ENCODE results near the gene AGBL4.

Gene AGBL4

DNA sequence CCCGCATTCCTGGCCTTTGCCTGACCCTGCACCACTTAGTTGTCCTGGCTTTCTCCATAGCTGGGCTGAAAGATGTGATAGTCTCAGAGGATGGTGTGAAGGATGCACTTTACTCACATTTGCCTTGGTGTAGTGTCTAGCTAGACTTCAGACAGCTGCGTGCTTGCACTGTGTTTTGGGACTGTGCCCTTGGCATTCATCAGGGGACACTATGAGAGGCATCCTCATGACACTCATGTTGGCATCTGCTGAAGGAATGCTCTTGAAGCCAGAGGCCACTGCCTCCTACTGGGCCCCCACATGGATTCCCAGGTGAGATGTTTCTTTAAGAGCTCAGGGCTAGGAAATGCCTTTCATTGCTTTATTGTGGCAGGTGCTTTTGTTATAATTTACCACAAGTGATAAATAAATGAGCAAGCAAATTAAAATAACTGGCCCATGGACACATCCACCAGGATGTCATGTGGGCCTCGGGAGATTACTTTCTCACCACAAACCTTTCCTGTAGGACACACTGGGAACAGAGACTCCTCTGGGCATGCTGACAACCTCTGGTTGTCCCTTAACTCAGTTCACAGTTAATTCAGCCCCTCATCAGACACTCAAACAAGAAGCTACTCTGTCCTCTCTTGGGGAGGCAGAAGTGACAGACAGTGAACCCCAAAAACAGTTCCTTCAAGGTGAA, 1452.3 kb downstream of the AGBL4 start:
- Histone ChIP-seq H3K9me3 (ENCODE audit: control insufficient read depth in 1 of 2, low read length in 2 of 2) (no peaks in the 10 kb centered on the region), H3K4me3 (ENCODE audit: low read depth in 1 of 2, low read length in 2 of 2) (no peak overlapping the region), H3K36me3 (ENCODE audit: control insufficient read depth in 1 of 2, insufficient read depth in 2 of 2, low read length in 2 of 2) (no peaks in the 10 kb centered on the region), H3K27ac (ENCODE audit: low read depth, low read length) (no peak overlapping the region), H3K27me3 (ENCODE audit: control insufficient read depth in 1 of 2, insufficient read depth in 2 of 2, low read length in 2 of 2) (no peaks in the 10 kb centered on the region), H3K9ac (ENCODE audit: low read depth in 1 of 2, low read length in 2 of 2) (no peak overlapping the region), H3K4me1 (ENCODE audit: control insufficient read depth in 1 of 2, insufficient read depth in 2 of 2, low read length in 2 of 2) (no peaks in the 10 kb centered on the region)

DNA sequence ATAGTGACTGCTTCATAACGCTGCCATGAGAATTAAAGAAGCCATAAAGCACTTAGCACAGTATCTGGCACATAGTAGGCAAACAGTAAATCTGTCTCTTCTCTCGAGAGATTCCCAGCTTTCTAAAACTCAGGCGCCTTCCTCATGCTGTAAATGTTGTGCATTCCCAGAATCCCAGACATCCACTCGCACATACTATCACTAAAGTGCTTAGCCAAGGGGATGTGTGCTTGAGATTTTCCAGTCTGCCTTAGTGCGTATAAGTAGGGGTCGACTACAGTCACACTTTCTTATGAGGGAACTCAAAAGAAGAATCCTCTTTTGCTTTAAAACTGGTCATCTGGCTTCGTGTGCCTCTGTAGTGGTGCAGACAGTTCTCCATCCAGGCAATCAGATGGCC, 1453.2 kb downstream of the AGBL4 start:
- H3K9me3 ChIP-seq (ENCODE audit: control insufficient read depth in 1 of 2, low read length in 2 of 2) = no peaks in the 10 kb centered on the region
- no peak overlapping the region for H3K4me3 ChIP-seq (ENCODE audit: low read depth in 1 of 2, low read length in 2 of 2)
- no peaks in the 10 kb centered on the region for H3K27me3 ChIP-seq (ENCODE audit: control insufficient read depth in 1 of 2, insufficient read depth in 2 of 2, low read length in 2 of 2)
- no peaks in the 10 kb centered on the region for H3K36me3 ChIP-seq (ENCODE audit: control insufficient read depth in 1 of 2, insufficient read depth in 2 of 2, low read length in 2 of 2)
- no peak overlapping the region for H3K9ac ChIP-seq (ENCODE audit: low read depth in 1 of 2, low read length in 2 of 2)
- no peaks in the 10 kb centered on the region for H3K4me1 ChIP-seq (ENCODE audit: control insufficient read depth in 1 of 2, insufficient read depth in 2 of 2, low read length in 2 of 2)
- H3K27ac ChIP-seq (ENCODE audit: low read depth, low read length) = no peak overlapping the region

DNA sequence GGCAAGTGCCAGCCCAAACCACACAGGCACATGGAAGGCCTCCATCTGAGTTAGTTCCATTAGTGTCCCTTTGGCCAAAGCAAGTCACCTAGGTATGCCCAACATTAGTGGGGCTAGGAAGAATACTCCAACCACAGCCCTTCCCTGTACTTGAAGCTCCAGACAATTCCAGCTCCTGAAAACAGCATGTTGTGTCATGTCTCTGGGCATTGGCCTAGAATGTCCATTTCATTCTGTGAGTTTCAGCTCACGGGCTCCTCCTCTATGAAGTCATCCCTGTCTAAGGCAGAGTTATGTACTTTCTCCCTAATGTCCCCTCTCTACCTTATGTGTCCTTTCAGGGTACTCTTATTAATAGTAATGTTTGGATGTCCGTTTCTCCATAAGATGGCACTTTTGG, 1455.3 kb downstream of the AGBL4 start:
- Histone ChIP-seq H3K9ac (ENCODE audit: low read depth in 1 of 2, low read length in 2 of 2) (no peak overlapping the region), H3K9me3 (ENCODE audit: control insufficient read depth in 1 of 2, low read length in 2 of 2) (no peaks in the 10 kb centered on the region), H3K4me3 (ENCODE audit: low read depth in 1 of 2, low read length in 2 of 2) (no peak overlapping the region), H3K27ac (ENCODE audit: low read depth, low read length) (no peak overlapping the region), H3K4me1 (ENCODE audit: control insufficient read depth in 1 of 2, insufficient read depth in 2 of 2, low read length in 2 of 2) (no peaks in the 10 kb centered on the region), H3K36me3 (ENCODE audit: control insufficient read depth in 1 of 2, insufficient read depth in 2 of 2, low read length in 2 of 2) (no peaks in the 10 kb centered on the region), H3K27me3 (ENCODE audit: control insufficient read depth in 1 of 2, insufficient read depth in 2 of 2, low read length in 2 of 2) (no peaks in the 10 kb centered on the region)

DNA sequence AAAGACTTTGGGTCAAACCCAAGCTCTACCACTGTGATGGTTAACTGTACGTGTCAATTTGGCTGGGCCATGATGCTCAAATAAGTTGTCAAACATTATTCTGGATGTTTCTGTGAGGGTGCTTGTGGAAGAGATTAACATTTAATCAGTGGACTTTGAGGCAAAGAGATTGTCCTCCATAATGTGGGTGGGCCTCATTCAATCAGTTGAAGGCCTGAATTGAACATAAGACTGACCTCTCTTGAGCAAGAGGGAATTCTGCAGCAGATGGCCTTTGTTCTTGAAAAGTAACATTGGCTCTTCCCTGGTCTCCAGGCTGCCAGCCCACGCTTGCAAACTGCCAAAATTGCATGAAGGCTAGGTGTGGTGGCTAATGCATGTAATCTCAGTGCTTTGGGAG, 1457.3 kb downstream of the AGBL4 start:
- no peaks in the 10 kb centered on the region for H3K4me1 ChIP-seq (ENCODE audit: control insufficient read depth in 1 of 2, insufficient read depth in 2 of 2, low read length in 2 of 2)
- no peak overlapping the region for H3K27ac ChIP-seq (ENCODE audit: low read depth, low read length)
- H3K36me3 ChIP-seq (ENCODE audit: control insufficient read depth in 1 of 2, insufficient read depth in 2 of 2, low read length in 2 of 2) = no peaks in the 10 kb centered on the region
- no peak overlapping the region for H3K4me3 ChIP-seq (ENCODE audit: low read depth in 1 of 2, low read length in 2 of 2)
- H3K9me3 ChIP-seq (ENCODE audit: control insufficient read depth in 1 of 2, low read length in 2 of 2) = no peaks in the 10 kb centered on the region
- no peak overlapping the region for H3K9ac ChIP-seq (ENCODE audit: low read depth in 1 of 2, low read length in 2 of 2)
- H3K27me3 ChIP-seq (ENCODE audit: control insufficient read depth in 1 of 2, insufficient read depth in 2 of 2, low read length in 2 of 2) = no peaks in the 10 kb centered on the region

DNA sequence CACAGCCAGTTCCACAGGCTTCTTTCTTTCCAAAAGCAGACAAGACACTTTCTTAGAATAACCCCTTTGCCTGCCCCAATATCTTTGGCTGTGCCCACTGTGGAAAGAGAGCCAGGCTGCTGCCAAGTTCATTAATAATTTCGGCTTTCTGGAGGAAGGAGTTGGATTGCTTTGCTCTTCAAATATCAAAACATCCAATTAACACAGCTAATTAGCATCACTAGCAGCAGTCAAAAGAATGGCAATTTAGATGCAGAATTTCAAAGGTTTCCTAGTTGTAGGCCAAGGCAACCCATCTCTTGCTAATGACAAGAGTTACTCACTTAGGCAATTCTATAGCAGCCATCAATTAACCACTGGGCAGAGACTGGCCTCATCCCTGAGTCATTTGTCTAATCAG, 1460.7 kb downstream of the AGBL4 start:
- no peak overlapping the region for H3K9ac ChIP-seq (ENCODE audit: low read depth in 1 of 2, low read length in 2 of 2)

DNA sequence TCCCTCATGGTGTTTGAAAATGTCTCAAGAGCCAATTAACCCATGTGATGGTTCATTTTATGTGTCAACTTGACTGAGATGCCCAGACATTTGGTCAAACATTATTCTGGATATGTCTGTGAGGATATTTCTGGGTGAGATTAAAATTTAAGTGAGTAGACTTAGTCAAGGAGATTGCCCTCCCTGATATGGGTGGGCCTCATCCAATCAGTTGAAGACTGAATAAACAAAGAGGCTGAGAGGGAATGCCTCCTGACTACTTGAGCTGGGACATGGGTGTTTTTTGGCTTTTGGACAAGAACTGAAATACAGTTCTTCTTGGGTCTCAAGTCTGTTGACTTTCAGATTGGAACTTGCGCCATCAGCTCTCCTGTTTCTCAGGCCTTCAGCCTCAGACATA, 1462.3 kb downstream of the AGBL4 start:
- no peak overlapping the region for H3K9ac ChIP-seq (ENCODE audit: low read depth in 1 of 2, low read length in 2 of 2)
- H3K27ac ChIP-seq (ENCODE audit: low read depth, low read length) = no peak overlapping the region
- no peaks in the 10 kb centered on the region for H3K36me3 ChIP-seq (ENCODE audit: control insufficient read depth in 1 of 2, insufficient read depth in 2 of 2, low read length in 2 of 2)
- no peak overlapping the region for H3K4me3 ChIP-seq (ENCODE audit: low read depth in 1 of 2, low read length in 2 of 2)
- H3K4me1 ChIP-seq (ENCODE audit: control insufficient read depth in 1 of 2, insufficient read depth in 2 of 2, low read length in 2 of 2) = no peaks in the 10 kb centered on the region
- H3K9me3 ChIP-seq (ENCODE audit: control insufficient read depth in 1 of 2, low read length in 2 of 2) = no peaks in the 10 kb centered on the region
- H3K27me3 ChIP-seq (ENCODE audit: control insufficient read depth in 1 of 2, insufficient read depth in 2 of 2, low read length in 2 of 2) = no peaks in the 10 kb centered on the region

More for the DNA sequence above, 1460.7 kb downstream of the AGBL4 start:
- Histone ChIP-seq H3K9me3 (ENCODE audit: control insufficient read depth in 1 of 2, low read length in 2 of 2) (no peaks in the 10 kb centered on the region), H3K27me3 (ENCODE audit: control insufficient read depth in 1 of 2, insufficient read depth in 2 of 2, low read length in 2 of 2) (no peaks in the 10 kb centered on the region), H3K36me3 (ENCODE audit: control insufficient read depth in 1 of 2, insufficient read depth in 2 of 2, low read length in 2 of 2) (no peaks in the 10 kb centered on the region), H3K27ac (ENCODE audit: low read depth, low read length) (no peak overlapping the region), H3K4me1 (ENCODE audit: control insufficient read depth in 1 of 2, insufficient read depth in 2 of 2, low read length in 2 of 2) (no peaks in the 10 kb centered on the region), H3K4me3 (ENCODE audit: low read depth in 1 of 2, low read length in 2 of 2) (no peak overlapping the region)

DNA sequence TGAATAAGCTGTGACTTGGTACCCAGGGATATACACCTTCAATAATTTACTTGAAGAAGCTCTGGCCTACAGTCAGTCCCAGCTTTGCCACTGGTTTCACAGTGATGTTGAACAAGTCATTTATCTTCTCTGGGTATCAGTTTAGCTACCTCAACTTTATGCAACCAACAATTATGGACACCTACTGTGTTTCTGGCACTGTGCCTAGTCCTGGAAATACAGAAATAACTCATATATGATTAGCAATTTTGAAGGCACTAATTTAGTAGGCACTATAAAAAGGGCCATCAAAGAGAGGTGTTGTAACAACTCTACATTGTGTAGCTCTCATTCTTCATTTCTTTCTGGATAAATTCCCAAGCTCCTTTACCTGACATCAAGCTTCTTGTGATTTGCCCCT, 1463.2 kb downstream of the AGBL4 start:
- Histone ChIP-seq H3K9me3 (ENCODE audit: control insufficient read depth in 1 of 2, low read length in 2 of 2) (no peaks in the 10 kb centered on the region), H3K27ac (ENCODE audit: low read depth, low read length) (no peak overlapping the region), H3K36me3 (ENCODE audit: control insufficient read depth in 1 of 2, insufficient read depth in 2 of 2, low read length in 2 of 2) (no peaks in the 10 kb centered on the region), H3K4me1 (ENCODE audit: control insufficient read depth in 1 of 2, insufficient read depth in 2 of 2, low read length in 2 of 2) (no peaks in the 10 kb centered on the region), H3K27me3 (ENCODE audit: control insufficient read depth in 1 of 2, insufficient read depth in 2 of 2, low read length in 2 of 2) (no peaks in the 10 kb centered on the region), H3K9ac (ENCODE audit: low read depth in 1 of 2, low read length in 2 of 2) (no peak overlapping the region), H3K4me3 (ENCODE audit: low read depth in 1 of 2, low read length in 2 of 2) (no peak overlapping the region)

DNA sequence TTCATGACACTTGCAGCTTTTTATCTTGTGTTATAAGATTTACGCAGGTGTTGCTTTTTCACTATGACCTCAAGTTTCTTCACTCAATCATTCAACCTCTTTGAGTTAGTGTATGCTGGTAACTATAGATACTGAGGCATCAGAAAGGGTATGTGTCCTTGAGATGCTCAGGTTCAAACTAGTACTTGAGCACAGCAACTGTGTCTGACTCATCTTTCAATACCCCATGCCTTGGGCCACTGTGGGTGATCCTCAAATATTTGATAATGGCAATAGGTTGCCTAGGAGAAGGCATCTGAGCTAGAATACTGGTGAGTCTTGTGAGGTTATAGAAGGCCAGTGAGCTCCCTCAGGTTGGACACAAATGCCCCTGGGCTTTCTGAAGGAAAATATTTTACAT, 1463.6 kb downstream of the AGBL4 start:
- H3K36me3 ChIP-seq (ENCODE audit: control insufficient read depth in 1 of 2, insufficient read depth in 2 of 2, low read length in 2 of 2) = no peaks in the 10 kb centered on the region
- H3K27ac ChIP-seq (ENCODE audit: low read depth, low read length) = no peak overlapping the region
- H3K4me1 ChIP-seq (ENCODE audit: control insufficient read depth in 1 of 2, insufficient read depth in 2 of 2, low read length in 2 of 2) = no peaks in the 10 kb centered on the region
- H3K9me3 ChIP-seq (ENCODE audit: control insufficient read depth in 1 of 2, low read length in 2 of 2) = no peaks in the 10 kb centered on the region
- no peak overlapping the region for H3K9ac ChIP-seq (ENCODE audit: low read depth in 1 of 2, low read length in 2 of 2)
- no peak overlapping the region for H3K4me3 ChIP-seq (ENCODE audit: low read depth in 1 of 2, low read length in 2 of 2)
- no peaks in the 10 kb centered on the region for H3K27me3 ChIP-seq (ENCODE audit: control insufficient read depth in 1 of 2, insufficient read depth in 2 of 2, low read length in 2 of 2)

DNA sequence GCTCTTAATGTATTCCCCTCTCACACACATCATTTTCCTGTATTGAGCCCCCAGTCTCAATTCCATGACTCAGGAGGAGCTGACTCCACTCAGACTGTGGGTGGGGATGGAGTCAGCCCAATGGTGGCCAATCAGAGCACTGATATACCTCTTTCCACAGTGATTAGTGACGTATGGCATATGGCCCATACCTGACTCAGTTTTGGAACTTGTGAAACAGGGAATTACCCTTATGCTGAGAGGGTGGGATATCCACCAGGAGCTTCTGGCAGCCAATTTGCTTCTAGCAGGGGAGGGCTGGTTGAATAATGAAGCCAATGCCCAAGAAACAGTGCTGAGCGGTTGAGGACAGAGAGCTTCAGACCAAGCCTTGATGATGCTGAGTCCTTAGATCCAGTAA, 1465.4 kb downstream of the AGBL4 start:
- Histone ChIP-seq H3K4me3 (ENCODE audit: low read depth in 1 of 2, low read length in 2 of 2) (no peak overlapping the region), H3K27ac (ENCODE audit: low read depth, low read length) (no peak overlapping the region), H3K27me3 (ENCODE audit: control insufficient read depth in 1 of 2, insufficient read depth in 2 of 2, low read length in 2 of 2) (no peaks in the 10 kb centered on the region), H3K4me1 (ENCODE audit: control insufficient read depth in 1 of 2, insufficient read depth in 2 of 2, low read length in 2 of 2) (no peaks in the 10 kb centered on the region), H3K9ac (ENCODE audit: low read depth in 1 of 2, low read length in 2 of 2) (no peak overlapping the region), H3K9me3 (ENCODE audit: control insufficient read depth in 1 of 2, low read length in 2 of 2) (no peaks in the 10 kb centered on the region), H3K36me3 (ENCODE audit: control insufficient read depth in 1 of 2, insufficient read depth in 2 of 2, low read length in 2 of 2) (no peaks in the 10 kb centered on the region)

DNA sequence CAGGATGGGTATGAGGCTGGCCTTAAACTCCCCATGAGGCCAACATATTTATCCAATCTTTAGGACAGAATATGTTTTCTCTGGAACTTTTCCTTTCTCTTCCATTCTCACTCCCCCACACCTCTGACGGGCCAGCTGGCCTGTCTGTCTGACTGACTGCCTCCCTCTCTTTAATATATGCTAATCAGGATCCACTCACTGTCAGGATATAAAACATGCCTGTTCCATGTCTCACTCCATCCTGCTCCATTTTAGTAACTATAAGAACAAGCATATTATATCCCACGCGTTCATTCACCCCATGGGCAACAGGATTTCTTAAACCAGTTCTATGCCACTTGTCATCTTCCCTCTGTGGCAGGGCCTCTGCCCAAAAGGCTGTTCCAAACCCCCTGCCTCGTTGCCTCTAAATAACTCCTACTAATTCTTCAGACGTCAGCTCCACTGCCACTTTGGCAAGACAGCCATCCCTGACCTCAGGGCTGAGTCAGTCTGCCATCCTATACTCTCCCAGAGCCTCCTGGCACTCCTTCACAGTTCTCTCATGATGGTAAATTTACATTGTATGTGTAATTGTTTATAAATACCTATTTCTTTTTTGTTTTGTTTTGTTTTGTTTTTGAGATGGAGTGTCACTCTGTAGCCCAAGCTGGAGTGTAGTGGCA, 1467.4 kb downstream of the AGBL4 start:
- H3K4me3 ChIP-seq (ENCODE audit: low read depth in 1 of 2, low read length in 2 of 2) = no peak overlapping the region
- no peaks in the 10 kb centered on the region for H3K4me1 ChIP-seq (ENCODE audit: control insufficient read depth in 1 of 2, insufficient read depth in 2 of 2, low read length in 2 of 2)
- no peak overlapping the region for H3K9ac ChIP-seq (ENCODE audit: low read depth in 1 of 2, low read length in 2 of 2)
- H3K27ac ChIP-seq (ENCODE audit: low read depth, low read length) = no peak overlapping the region
- H3K36me3 ChIP-seq (ENCODE audit: control insufficient read depth in 1 of 2, insufficient read depth in 2 of 2, low read length in 2 of 2) = no peaks in the 10 kb centered on the region
- no peaks in the 10 kb centered on the region for H3K27me3 ChIP-seq (ENCODE audit: control insufficient read depth in 1 of 2, insufficient read depth in 2 of 2, low read length in 2 of 2)
- no peaks in the 10 kb centered on the region for H3K9me3 ChIP-seq (ENCODE audit: control insufficient read depth in 1 of 2, low read length in 2 of 2)

All from duodenal mucosa (tissue), 2 donors.